GM18526 (cell line): ENCODE measurements around the gene RXFP4.

Experiments
- POLR2A ChIP-seq: IDR thresholded peaks from 3 replicates; pipeline ENCODE4 v1.6.1; 2011; ENCODE audit not compliant: insufficient read length; ENCODE audit errors: extremely low read depth

RXFP4 gene

GRCh38 chr1:155978325-155978972, 37.0 kb downstream of the RXFP4 start, which contains the start of gene ARHGEF2:
Gene ARHGEF2 (minus strand): TSS chr1:155978547. CDS start chr1:155978427, 120 bp downstream.
- TF ChIP-seq POLR2A: peak; percentile 85

- peak; percentile 39 for TF ChIP-seq POLR2A
These were observed 37.6 kb downstream of the RXFP4 start for GRCh38 chr1:155978973-155979429.

- TF ChIP-seq POLR2A: peak; percentile 7
These were observed 38.3 kb downstream of the RXFP4 start for GRCh38 chr1:155979597-155980343.

GRCh38 chr1:155981266-155982088, 40.0 kb downstream of the RXFP4 start:
- no peak for TF ChIP-seq POLR2A

- no peak for TF ChIP-seq POLR2A
These were observed 40.7 kb downstream of the RXFP4 start for GRCh38 chr1:155982106-155982505.

GRCh38 chr1:155983191-155984024, 42.0 kb downstream of the RXFP4 start:
- peak; percentile 7 for TF ChIP-seq POLR2A

GRCh38 chr1:155984341-155984740, 42.9 kb downstream of the RXFP4 start:
- TF ChIP-seq POLR2A: no peak

- no peak for TF ChIP-seq POLR2A
These were observed 48.0 kb downstream of the RXFP4 start for GRCh38 chr1:155989242-155990004.

GRCh38 chr1:155990005-155990739, 48.7 kb downstream of the RXFP4 start:
- TF ChIP-seq POLR2A: no peak
